ENCODE measurements around the gene ZBTB9.

ZBTB9 gene

GRCh38 chr6:33410711-33411631 is 43.4 kb upstream of the ZBTB9 start, which contains the start of gene PHF1:
PHF1 (plus strand) TSS chr6:33411014; CDS start chr6:33412264, 1,250 bp downstream.
- peak within 1 kb of the TSS; percentile 95 for H3K4me3 ChIP-seq
- DNase-seq (ENCODE audit: low spot score) = peak; percentile 86
- TF ChIP-seq CTCF (IDR thresholded peaks at IDR 0.05) = no peak
- H3K27ac ChIP-seq = peak within 1 kb of the TSS; percentile 90 to 100

GRCh38 chr6:33411632-33412005 is 42.8 kb upstream of the ZBTB9 start:
- TF ChIP-seq CTCF (IDR thresholded peaks at IDR 0.05) = no peak
- Histone ChIP-seq H3K27ac (peak overlapping the region; percentile 90 to 100), H3K4me3 (peak overlapping the region; percentile 95)
- no peak for DNase-seq (ENCODE audit: low spot score)

GRCh38 chr6:33412140-33413009 is 42.0 kb upstream of the ZBTB9 start:
- Histone ChIP-seq H3K27ac (peak overlapping the region; percentile 19 to 90), H3K4me3 (peak overlapping the region; percentile 95)
- TF ChIP-seq CTCF (IDR thresholded peaks at IDR 0.05) = no peak
- DNase-seq (ENCODE audit: low spot score) = no peak

GRCh38 chr6:33413241-33414120 is 40.9 kb upstream of the ZBTB9 start:
- Histone ChIP-seq H3K4me3 (no peak overlapping the region), H3K27ac (peak overlapping the region in 1 of 2 donors; percentile 19)
- no peak for TF ChIP-seq CTCF (IDR thresholded peaks at IDR 0.05)
- DNase-seq (ENCODE audit: low spot score) = no peak

GRCh38 chr6:33414592-33415271 is 39.6 kb upstream of the ZBTB9 start:
- Histone ChIP-seq H3K4me3 (no peak overlapping the region), H3K27ac (no peak overlapping the region)
- DNase-seq (ENCODE audit: low spot score) = no peak
- TF ChIP-seq CTCF (IDR thresholded peaks at IDR 0.05) = no peak

GRCh38 chr6:33415831-33416230 is 38.5 kb upstream of the ZBTB9 start:
- DNase-seq (ENCODE audit: low spot score) = no peak
- H3K4me3 ChIP-seq = no peak overlapping the region
- no peak overlapping the region for H3K27ac ChIP-seq
- no peak for TF ChIP-seq CTCF (IDR thresholded peaks at IDR 0.05)
